Activated CD4-positive, CD25-positive, alpha-beta regulatory T cell treated with anti-CD3 and anti-CD28 coated beads, Interleukin-2, amount 50 U/mL, for 72 hours (primary cell): Measurements from ENCODE around the gene PIK3R1.
"Not testable (repeated sequence)": the region's sequence is repeated elsewhere in the genome, so short reads cannot be mapped to it uniquely, and the experiment has no call there.

Experiments
- DNase-seq: peaks from one replicate; pipeline ENCODE4 v3.0.0; 2021

The PIK3R1 gene

DNA sequence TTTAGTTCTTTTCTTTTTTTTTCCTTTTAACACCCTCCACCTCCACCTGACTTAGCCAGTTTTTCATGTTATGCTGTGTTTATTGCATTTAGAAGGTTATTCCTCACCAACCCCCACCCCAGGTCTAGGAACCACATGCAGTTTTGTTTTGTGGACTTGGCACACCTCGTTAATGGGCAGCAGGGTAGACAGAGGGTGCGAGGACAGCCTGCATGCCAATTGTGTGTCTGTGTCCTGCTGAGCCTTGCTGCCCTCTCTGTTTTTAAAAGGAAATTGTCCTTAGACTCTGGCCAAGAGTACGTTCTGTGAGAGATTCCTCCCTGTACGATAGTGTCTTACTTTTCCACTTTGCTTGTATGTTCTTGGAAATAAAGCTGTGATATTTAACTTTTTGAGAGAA is 13.9 kb downstream of the PIK3R1 start:
- DNase-seq = no peak

DNA sequence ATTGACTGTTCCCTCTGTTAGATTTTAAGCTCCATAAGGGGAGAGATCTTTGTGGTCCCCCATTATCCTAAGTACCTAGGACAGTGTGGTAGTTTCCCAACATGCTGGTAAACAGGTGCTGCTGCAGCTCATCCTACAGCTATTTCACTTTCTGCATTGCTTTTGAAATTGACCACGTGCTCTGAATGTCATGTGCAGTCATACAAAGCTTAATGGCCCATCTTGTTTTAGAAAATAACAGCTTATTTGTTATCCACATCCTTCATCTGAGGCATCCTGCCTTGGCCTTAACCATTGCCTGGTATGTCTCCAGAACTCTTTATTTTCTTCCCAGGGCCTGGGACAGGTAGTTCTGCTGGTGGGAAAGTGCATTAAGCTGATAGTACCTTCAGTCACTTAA is 14.7 kb downstream of the PIK3R1 start:
- DNase-seq = no peak

DNA sequence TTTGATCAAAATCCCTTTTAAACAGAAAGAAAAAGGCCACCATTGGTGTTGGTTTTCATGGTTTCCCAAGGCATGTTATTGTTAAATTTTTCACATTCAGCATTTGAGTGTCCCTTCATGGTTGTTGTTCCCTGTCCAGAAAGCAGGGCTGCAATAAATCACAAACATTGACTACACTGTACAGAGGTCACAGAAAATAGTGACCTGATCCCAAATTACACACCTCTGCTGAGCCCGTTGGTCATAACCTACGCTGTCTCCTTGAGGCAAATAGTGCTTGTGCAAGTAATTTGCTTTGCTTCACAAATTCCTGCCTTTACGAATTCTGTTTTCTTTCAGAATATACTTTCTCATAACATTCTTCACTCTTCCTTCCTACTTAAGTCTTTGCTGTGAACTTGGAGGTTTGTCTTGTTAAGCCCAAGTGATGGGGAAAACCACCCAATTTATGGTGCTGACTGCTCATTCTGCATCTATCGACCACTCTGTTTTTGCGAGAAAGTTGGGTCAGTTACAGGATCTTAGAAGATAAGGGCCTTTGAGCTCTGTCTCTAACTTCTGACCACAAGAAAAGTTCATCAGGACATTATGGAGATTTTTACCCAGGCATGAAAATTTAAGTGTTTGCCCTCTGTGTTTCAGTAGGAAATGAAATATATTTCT is 16.0 kb downstream of the PIK3R1 start:
- no peak for DNase-seq

DNA sequence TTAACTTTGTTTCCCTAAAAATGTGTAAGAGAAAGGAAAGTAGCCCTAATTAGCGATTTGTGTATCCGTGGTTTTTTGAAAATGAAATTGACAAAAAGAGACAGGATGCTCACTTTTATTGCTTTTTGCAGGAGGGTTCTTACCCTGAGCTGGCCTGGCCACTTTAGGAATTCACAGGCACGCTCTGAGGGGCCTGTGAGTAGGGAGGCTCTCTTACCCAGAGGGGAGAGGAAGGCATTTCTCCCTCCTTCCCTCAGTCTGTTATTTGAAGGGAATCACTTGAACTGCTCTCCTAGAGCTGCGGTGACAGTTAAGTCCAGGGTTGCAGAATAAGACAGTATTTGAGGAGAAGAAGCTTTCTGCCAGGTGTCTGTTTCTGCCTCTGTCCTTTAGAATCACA is 16.7 kb downstream of the PIK3R1 start:
- no peak for DNase-seq

DNA sequence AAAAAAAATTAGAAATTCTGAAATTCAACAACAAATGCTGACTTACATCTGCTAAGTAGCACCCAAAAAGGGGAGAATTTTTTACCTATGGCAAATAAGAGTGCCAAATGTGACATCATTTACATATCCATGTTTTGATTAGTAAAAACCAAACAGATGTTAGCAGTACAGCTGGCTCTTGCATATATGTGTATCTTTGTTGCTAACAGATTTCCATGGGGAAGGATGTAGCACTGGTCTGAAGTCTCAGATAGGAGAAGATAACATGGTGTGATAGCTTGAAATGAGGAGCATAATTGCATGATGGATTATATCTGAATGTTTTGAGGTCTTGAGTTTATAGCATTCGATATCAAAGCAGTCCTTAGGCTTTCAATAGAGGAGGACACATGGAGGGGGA is 17.5 kb downstream of the PIK3R1 start:
- DNase-seq = no peak

DNA sequence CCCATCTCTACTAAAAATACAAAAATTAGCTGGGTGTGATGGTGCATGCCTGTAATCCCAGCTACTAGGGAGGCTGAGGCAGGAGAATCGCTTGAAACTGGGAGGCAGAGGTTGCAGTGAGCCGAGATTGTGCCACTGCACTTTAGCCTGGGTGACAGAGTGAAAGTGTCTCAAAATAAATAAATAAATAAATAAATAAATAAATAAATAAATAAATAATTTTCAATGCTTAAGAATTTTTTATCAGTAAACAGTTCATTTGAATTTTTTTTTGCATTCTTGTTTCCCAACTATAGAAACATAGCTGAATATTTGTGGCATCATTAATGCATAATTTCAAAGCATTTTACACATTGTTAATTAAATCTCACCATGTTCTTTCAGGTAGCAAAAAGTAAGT is 19.7 kb downstream of the PIK3R1 start:
- not testable (repeated sequence) for DNase-seq

DNA sequence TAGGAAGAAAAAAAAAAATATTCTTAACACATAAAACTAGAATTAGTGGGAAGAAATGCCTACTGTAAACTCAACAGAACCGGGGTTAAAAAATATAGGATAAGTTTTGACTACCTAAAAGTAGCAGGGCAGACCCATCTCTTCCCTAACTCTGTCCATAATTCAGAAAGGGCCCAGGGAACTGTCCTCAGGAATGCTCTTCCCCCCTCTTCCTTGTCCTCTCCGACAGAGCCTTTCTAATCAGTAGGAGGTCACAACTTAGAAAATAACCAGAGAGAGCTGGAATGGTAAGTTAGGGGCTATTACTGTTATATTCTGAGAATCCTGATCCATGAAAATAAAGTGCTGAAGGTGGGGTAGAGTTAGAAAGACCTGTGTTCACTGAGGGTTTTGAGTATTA is 22.2 kb downstream of the PIK3R1 start:
- no peak for DNase-seq

DNA sequence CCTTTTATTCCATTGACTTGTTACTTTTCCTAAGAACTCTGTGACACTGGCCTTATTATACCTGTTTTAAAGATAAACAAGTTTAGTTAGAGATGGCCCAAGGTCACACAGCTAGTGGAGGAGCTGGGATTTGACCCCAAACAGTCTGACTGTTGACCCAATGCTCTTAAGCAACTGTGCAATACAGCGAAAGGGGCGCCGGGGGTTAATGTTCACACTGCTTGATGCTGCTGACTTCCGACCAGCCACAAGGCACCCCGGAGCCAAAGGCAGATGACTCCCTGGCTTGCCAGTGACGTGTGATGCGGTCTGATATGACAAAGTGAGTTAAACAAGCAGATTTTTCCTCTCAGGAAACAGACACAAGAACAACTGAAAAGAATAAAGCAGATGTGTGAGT is 23.9 kb downstream of the PIK3R1 start:
- DNase-seq = peak; percentile 54

DNA sequence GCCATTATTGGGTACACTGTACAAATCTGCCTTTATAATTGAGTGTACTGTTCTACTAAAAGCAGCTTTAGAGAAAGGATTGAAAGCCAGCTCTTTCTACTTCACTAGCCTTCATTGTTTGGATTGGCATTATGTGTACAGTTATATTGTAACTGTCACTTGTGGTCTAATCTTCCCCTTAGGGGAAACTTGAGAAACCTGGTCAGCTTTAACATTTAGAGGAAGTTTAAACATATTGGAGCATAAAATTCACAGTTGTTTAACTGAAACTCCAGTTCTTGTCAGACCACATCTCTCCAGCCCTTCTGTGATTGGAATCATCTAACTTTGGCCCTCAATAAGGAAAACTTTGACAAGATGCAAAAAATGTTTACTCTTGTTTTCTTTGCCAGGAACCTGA is 24.6 kb downstream of the PIK3R1 start:
- no peak for DNase-seq

DNA sequence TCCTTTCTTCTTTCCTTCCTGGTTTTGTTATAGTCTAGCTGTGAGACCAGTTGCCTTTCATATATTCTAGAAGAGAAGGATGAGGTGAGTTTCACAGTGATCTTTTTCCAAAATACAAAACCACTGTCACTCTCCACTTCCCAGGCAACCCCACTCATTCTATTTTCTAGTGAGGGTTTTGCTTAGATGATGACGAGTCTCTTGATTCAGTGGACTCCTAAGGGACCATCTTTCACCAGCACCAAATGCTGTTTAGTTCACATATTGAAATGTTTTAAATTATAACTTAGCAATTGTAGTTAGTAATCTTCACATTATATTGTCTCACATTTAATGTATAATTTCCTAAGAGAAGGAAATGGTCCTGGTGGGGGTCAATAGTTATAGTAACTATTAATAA is 25.2 kb downstream of the PIK3R1 start:
- DNase-seq = no peak

DNA sequence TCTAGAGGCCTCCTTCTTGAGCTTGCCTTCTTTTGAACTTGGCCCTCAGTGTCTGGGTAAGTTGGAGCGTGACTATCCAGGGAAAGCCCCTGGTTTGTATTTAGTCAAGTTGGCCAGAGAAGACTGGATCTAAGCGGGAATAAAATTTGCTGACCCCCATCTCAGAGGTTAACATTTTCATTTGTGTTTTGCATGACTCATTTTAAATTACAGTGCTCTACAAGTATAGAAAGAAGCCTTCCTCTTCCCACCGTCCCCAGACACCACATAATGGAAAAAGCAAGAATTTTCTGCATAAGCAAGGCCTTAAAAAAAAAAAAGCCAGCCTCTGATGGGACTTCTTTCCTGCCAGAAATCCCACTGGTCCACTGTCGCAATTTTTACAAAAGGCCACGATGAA is 27.2 kb downstream of the PIK3R1 start:
- no peak for DNase-seq

DNA sequence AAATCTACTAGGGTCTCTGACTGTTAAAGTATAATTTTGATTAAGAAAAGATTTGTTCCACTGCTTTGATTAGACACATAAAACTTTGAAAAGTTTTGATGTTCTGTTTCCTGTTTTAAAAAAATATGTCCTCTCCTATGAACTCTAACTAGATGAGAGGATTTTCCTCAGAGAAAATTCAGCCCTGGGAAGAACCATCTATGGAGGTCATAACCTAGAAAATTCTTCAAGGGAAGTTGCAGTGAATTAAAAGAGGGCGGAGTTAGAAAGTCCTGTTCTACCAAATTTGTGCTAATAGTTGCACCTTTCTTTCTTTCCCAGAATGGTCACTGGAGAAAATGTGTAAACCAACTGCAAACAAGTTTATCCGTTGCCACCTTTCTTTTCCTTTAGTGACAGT is 27.7 kb downstream of the PIK3R1 start:
- no peak for DNase-seq

DNA sequence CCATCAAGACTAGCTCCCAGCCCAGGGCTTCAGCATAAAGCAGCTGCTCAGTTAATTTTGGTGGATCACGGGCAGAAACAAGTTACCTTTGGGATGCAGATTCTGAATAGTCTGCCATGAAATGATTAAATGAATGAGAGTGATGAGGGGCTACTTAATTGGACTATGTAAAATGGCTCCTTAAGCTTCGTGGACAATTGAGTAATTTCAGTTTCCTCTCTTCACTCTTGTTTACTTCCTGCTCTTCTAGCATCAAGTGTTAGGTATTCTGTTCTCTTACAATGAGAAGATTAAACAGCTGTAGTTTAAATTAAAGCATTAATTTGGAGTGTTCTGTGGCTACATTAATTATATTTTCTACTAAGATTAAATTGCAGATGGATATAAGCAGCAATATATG is 28.1 kb downstream of the PIK3R1 start:
- DNase-seq = no peak

DNA sequence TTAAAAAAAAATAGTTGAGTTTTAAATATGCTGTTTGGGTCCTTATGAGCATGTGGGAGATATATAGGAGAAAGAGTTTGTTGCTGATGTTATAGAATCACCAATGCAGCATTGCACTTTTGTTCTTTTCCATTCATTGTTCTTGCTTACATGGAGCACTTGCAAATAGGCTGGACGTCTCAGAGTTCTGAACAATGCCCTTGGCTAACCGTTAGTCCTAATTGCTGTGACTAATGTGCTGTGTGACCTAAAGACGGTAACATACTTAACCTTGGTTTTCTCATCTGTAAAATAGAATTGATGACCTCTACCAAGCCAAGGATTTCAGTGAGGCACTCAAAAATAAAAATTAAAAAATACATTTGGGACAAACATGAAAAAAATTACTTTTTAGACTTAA is 29.8 kb downstream of the PIK3R1 start:
- DNase-seq = no peak

DNA sequence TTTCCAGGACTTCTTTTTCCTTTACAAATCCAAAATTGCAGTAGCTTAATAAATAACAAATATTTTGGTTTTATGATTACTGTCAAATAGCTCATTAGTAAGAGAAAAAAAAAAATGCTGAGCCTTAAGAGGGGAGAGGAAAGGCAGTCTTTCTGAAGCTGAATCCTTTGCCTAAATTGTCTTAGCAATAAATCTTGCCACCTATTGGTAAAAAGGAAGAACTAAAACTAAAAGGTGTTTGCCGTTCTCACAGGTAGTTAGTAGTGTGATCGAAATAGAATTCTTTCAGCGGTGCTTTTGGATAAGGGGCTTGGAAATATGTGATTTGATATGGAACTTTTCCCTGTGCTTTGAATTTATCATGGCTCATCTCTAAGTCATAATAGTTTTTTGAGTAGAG is 31.2 kb downstream of the PIK3R1 start:
- DNase-seq = no peak

DNA sequence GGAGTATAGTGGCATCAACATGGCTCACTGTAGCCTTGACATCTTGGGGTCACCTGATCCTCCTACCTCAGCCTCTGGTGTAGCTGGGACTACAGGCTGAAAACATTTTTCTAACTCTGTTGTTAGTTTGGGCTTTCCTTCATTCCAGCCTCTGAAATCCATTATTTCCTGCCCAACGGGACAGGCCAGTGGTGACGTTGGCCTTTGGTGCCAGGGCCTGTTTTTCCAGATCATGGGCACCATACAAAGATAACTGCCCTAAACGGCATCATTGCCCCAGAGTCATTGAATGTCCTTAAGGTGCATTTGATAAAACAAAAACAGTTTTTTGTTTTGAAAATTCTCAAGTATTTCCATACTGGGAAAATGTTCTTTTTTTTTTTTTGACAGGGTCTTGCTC is 32.1 kb downstream of the PIK3R1 start:
- DNase-seq = no peak

DNA sequence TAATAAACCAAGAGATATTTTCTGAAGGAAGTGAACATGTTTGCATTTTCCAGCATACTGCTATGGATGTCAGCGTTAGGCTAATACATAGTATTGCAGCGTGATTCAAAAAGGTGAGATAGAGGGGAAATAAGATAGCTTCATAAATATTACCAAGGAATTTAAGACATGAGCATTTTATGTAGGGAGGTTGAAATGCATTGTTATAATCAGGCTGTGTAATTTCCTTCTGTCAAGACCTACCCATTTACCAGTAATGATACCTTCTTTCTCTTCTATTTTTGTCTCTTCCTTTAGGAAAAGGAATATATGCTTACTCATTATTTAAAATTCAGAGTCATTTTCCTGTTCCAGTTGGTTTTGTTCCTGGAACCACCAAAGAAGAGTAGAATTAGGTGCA is 33.3 kb downstream of the PIK3R1 start:
- DNase-seq = no peak

DNA sequence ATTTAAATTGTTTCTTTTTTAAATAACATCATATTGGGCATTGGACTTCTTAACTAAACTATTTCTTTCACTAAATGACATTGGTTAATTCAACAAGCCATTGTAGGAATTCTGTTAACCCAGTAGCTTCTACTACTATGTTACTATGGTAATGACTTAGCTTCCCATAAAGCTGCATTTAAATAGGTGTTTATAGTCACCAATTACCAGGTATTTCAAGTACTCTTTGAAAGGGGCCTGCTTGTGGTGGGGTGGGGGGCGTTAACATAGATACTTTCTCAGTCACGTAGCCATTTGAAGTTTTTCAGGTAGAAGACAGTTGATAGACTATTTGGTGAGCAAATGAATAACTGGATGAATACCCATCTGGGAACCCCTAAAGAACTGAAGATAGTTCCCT is 34.0 kb downstream of the PIK3R1 start:
- DNase-seq = no peak

DNA sequence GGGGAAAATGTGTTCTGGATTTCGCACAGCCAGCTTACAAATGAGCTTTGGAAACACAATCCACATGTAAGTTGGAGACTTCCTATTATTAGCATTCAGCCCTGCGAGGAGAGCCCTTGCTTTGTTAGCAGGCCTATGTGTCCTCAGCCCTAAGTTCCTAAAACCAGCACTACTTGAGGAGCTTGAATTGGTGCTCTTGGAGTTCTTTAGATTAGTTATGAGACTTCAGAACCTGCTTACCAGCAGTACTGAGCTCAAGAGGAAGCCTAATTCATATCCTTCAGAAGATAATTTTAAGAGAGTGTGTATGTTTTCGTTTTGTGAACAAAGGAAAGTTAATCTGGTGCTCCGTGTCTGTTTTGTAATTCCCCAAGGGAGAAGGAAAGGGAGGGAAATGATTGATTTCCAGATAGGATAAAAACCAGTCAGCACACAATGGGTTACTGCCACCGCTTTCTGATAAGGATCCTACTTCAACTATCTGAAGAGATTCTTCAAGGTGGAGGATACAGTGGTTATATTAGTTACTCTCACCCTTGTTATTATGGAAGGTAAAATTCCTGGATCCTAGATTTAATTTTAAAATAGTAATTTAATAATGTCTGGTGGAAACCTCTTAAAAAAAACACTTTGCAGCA is 35.2 kb downstream of the PIK3R1 start:
- DNase-seq = no peak

DNA sequence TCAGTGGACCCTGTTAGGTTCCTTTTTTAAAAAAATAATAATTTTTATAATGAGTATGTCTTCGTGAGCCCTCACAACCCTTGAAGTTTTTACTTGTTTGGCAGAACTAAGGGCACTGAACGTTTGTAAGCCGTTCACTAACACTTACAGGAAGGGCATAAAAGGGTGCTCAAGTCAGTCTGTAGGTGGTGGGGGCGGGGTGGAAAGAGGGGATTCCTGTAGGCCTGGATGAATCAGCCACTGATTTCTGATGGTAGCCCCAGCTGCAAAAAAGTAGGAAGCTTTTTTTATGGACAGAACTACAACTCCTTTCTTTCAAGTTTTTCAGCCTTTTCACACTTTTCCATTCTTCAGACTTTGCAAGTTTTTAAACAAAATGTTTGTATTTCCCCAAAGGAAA is 35.8 kb downstream of the PIK3R1 start:
- no peak for DNase-seq

DNA sequence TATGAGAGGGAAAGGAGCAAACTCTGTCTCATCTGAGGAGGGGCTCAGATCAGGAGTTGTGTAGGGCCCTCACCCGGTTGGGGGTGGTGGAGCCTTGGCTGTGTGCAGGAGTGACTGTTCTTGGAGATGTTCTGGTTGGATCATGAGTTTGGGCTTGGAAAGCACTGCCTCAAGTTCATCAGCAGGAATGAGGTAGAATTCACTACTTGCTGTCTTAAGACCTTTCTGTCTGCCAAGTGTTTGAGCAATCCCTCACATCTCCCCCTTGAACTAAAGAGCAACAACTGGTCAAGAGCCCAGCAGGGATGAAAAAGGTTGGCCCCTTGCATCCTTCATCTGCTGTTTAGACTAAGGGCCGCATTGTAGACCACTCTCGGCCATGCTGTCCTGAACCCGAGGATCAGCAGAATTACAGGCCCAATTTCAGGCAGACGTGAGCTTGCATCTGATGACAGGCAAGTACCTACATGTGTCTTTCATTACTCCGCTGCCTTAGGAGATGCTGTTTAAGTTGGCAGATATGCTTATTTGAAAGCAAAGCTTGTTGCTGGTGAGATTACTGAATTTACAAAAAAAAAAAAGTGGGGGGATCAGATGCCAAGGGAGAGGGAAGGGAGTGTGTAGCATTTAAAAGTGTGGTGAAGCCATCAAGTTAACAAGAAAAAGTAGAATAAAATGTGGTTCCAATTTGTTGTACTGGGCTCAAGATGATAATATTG is 36.4 kb downstream of the PIK3R1 start:
- DNase-seq = no peak

DNA sequence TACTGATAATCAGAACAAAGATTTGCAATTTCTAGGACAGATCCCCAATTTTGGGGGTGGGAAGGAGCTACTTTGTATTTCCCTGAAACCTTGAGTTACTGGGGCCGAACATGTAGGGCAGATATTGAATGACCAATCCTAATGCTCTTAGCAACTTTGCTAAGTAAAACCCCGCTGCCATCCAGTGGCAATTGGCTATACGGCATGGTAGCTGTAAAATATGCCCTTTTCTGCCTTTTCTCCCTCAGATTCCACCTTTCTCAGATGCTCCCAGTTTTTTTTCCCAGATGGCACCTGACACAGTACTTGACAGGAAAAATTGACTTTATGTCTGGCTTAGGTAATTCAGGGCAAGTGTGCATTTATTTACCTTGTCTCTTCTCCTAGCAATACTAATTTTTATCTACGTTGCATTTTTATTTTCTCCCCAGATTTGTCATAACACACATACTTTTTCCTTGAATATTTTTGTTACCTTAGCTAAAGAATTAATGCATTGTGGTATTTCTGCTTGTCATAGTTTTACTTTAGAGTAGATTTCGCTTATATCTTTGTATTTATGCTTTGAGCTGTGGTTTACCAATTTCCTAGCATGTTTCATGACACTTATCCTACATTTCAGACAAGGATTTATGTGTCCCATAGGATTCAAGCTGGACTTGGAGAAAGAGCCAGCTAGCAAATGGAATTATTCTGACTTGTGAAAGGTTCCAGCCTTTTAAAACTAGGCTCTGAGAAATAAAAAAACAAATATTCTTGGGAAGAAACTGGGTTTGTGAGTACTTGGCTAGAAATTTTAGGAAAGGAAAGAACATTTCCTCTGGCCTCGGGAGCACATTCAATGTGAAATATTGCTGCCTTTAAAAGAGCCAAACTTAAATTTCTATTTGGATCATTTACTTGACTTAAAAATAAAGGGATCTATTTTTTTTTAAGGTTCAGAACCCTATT is 37.4 kb downstream of the PIK3R1 start:
- DNase-seq = no peak
